Suprapubic skin (tissue), 4 donors: ENCODE measurements around the gene LENG1.

Experiments
- POLR2A ChIP-seq, 2 donors: fragments of 450-650 bp; IDR thresholded peaks; one replicate each; pipeline ENCODE4 v1.6.1; 2017; ENCODE audit warnings: antibody characterized with exemption in 2 of 2, mild to moderate bottlenecking in 2 of 2, moderate library complexity in 2 of 2
- POLR2AphosphoS5 ChIP-seq, 3 donors: sonication (generic); formaldehyde crosslinking; IDR thresholded peaks; one replicate each; pipeline ENCODE4 v1.6.1; 2017; ENCODE audit warnings: antibody characterized with exemption in 3 of 3
- TF ChIP-seq, protein P1 (sequence below), 2 donors: fragments of 200-600 bp in 1 of 2; fragments of 450-650 bp in 1 of 2; sonication (generic) in 1 of 2; IDR thresholded peaks; one replicate each; pipeline ENCODE4 v1.5.1; 2016 to 2019; ENCODE audit warnings: antibody characterized with exemption in 2 of 2, mild to moderate bottlenecking in 1 of 2, moderate library complexity in 1 of 2

DNA sequence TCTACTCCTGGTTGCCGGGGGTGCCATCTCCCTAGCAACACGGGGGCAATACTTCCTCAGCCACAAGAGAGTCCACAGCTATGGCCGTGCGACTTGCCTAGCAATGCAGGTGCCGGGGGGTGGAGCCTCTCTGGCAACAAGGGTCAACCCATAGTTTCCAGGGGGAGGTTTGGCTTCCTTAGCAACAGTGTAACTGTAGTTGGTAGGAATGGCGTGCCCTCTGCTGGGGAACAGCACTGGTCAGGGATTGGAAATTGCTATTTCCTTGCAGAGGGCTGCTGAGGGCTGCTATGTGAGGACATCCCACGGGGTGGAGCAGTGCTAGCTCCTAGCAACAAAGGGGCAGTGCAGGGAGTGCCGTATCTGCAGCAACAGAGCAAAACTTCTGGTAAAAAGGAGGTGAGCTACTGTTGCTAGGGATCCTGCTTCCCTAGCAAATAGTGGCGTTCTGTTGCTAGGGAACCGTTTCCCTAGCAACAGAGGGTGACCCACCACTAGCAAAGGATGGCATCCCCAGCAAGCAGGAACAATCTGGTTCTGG lies 20.5 kb upstream of the LENG1 start:
- TF ChIP-seq POLR2A (IDR thresholded peaks at IDR 0.05) (no peak), POLR2AphosphoS5 (IDR thresholded peaks at IDR 0.05) (no peak)
- TF ChIP-seq, protein P1, sequence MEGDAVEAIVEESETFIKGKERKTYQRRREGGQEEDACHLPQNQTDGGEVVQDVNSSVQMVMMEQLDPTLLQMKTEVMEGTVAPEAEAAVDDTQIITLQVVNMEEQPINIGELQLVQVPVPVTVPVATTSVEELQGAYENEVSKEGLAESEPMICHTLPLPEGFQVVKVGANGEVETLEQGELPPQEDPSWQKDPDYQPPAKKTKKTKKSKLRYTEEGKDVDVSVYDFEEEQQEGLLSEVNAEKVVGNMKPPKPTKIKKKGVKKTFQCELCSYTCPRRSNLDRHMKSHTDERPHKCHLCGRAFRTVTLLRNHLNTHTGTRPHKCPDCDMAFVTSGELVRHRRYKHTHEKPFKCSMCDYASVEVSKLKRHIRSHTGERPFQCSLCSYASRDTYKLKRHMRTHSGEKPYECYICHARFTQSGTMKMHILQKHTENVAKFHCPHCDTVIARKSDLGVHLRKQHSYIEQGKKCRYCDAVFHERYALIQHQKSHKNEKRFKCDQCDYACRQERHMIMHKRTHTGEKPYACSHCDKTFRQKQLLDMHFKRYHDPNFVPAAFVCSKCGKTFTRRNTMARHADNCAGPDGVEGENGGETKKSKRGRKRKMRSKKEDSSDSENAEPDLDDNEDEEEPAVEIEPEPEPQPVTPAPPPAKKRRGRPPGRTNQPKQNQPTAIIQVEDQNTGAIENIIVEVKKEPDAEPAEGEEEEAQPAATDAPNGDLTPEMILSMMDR (IDR thresholded peaks at IDR 0.05) = no peak
